Mammary epithelial cell (primary cell): ENCODE data around the gene SEC61A2.

Experiments used
- CTCF ChIP-seq, 2 donors: IDR thresholded peaks in 1 of 2; conservative IDR thresholded peaks in 1 of 2; 2 replicates each; pipeline ENCODE4 v1.5.1; 2011 to 2012; ENCODE audit warnings: inconsistent platforms in 2 of 2, low read length in 2 of 2, mild to moderate bottlenecking in 2 of 2, control low read depth in 1 of 2, low read depth in 1 of 2; ENCODE audit not compliant: insufficient read depth in 1 of 2; ENCODE audit errors: extremely low read depth in 1 of 2
- EZH2 ChIP-seq: IDR thresholded peaks from 2 replicates; pipeline ENCODE4 v1.6.1; 2012; ENCODE audit warnings: low read length, inconsistent platforms, borderline replicate concordance

- no peak for TF ChIP-seq CTCF (conservative IDR thresholded peaks at IDR 0.05 in 1 of 2, IDR thresholded peaks at IDR 0.05 in 1 of 2; ENCODE audit: extremely low read depth in 1 of 2, insufficient read depth in 1 of 2, low read depth in 1 of 2, low read length in 2 of 2)
- no peak for TF ChIP-seq EZH2
These were observed 72.7 kb downstream of the SEC61A2 start for GRCh38 chr10:12202226-12202625.
